WTC11 (cell line): ENCODE results near the gene MS4A13. TPM values are rescaled to one million over a fixed set of nuclear protein-coding genes. Genes with fewer than 3 reads are reported as not detected.

Experiments used
- ATAC-seq: fragments of 200-7000 bp; cut with Tn5 transposase; 2 replicates; pipeline ENCODE4 v1.10.0; 2021; ENCODE audit warnings: mild to moderate bottlenecking, moderate library complexity
- CTCF ChIA-PET: fragments of 300-600 bp; sonication (Branson Sonifier 250); formaldehyde crosslinking; loops from one replicate; lab custom pipeline; 2021; ENCODE audit warnings: antibody characterized with exemption; lab: Charles Lee
- POLR2A ChIA-PET: fragments of 350-600 bp; sonication (Branson Sonifier 250); formaldehyde crosslinking; loops from one replicate; lab custom pipeline; 2021; ENCODE audit warnings: antibody characterized with exemption; lab: Charles Lee
- DNase-seq: peaks from one replicate; pipeline ENCODE4 v3.0.0; 2021; ENCODE audit warnings: low spot score
- H3K27ac Mint-ChIP-seq: 2 replicates; pipeline ENCODE4 v1.8.0; 2021; ENCODE audit warnings: mixed read lengths
- H3K27me3 Mint-ChIP-seq: 2 replicates; pipeline ENCODE4 v1.8.0; 2021; ENCODE audit warnings: low read depth, mild to moderate bottlenecking, moderate library complexity, mixed read lengths
- H3K36me3 Mint-ChIP-seq: 2 replicates; pipeline ENCODE4 v1.8.0; 2021; ENCODE audit warnings: mixed read lengths
- H3K4me1 Mint-ChIP-seq: 2 replicates; pipeline ENCODE4 v1.8.0; 2022; ENCODE audit warnings: mixed read lengths
- H3K4me3 Mint-ChIP-seq: 2 replicates; pipeline ENCODE4 v1.8.0; 2021; ENCODE audit warnings: mild to moderate bottlenecking, moderate library complexity, mixed read lengths
- H3K9me3 Mint-ChIP-seq: 2 replicates; pipeline ENCODE4 v1.8.0; 2021; ENCODE audit warnings: mixed read lengths
- CREB1 ChIP-seq: sonication (generic); formaldehyde crosslinking; IDR thresholded peaks from 2 replicates; pipeline ENCODE4 v1.8.0; 2023; ENCODE audit warnings: mild to moderate bottlenecking, missing genetic modification reagents
- FOXP1 ChIP-seq: sonication (generic); formaldehyde crosslinking; IDR thresholded peaks from 2 replicates; pipeline ENCODE4 v1.8.0; 2022; ENCODE audit warnings: missing genetic modification reagents, mild to moderate bottlenecking, moderate library complexity, borderline replicate concordance
- GTF2I ChIP-seq: fragments of 250-450 bp; sonication (Bioruptor Pico); conservative IDR thresholded peaks from 2 replicates; pipeline ENCODE4 v1.4.0; 2021; ENCODE audit warnings: mild to moderate bottlenecking
- IRF2 ChIP-seq: sonication (generic); formaldehyde crosslinking; IDR thresholded peaks from 2 replicates; pipeline ENCODE4 v1.8.0; 2022; ENCODE audit warnings: low read depth, missing genetic modification reagents, borderline replicate concordance
- JUN ChIP-seq: sonication (generic); formaldehyde crosslinking; IDR thresholded peaks from 2 replicates; pipeline ENCODE4 v1.8.0; 2023; ENCODE audit warnings: mild to moderate bottlenecking, missing genetic modification reagents
- MXD4 ChIP-seq: fragments of 250-450 bp; sonication (Bioruptor Pico); IDR thresholded peaks from 2 replicates; pipeline ENCODE4 v1.8.0; 2021; ENCODE audit warnings: mild to moderate bottlenecking, moderate library complexity, borderline replicate concordance
- MYBL2 ChIP-seq: sonication (generic); formaldehyde crosslinking; IDR thresholded peaks from 2 replicates; pipeline ENCODE4 v1.8.1; 2023; ENCODE audit warnings: mild to moderate bottlenecking, moderate library complexity, missing genetic modification reagents
- NFYB ChIP-seq: sonication (generic); formaldehyde crosslinking; conservative IDR thresholded peaks from 2 replicates; pipeline ENCODE4 v1.8.0; 2022; ENCODE audit warnings: low read depth, missing genetic modification reagents
- PRRX2 ChIP-seq: fragments of 250-450 bp; sonication (Bioruptor Pico); IDR thresholded peaks from 2 replicates; pipeline ENCODE4 v1.8.0; 2021; ENCODE audit warnings: mild to moderate bottlenecking
- TEAD4 ChIP-seq: sonication (generic); formaldehyde crosslinking; IDR thresholded peaks from 2 replicates; pipeline ENCODE4 v1.8.0; 2022; ENCODE audit warnings: mild to moderate bottlenecking, missing genetic modification reagents
- USF1 ChIP-seq: sonication (generic); formaldehyde crosslinking; IDR thresholded peaks from 2 replicates; pipeline ENCODE4 v1.8.0; 2022; ENCODE audit warnings: mild to moderate bottlenecking, missing genetic modification reagents
- ZNF138 ChIP-seq: sonication (generic); formaldehyde crosslinking; conservative IDR thresholded peaks from 2 replicates; pipeline ENCODE4 v1.8.1; 2022; ENCODE audit warnings: mild to moderate bottlenecking, moderate library complexity, missing genetic modification reagents
- ZNF263 ChIP-seq: sonication (generic); formaldehyde crosslinking; IDR thresholded peaks from 2 replicates; pipeline ENCODE4 v1.8.1; 2022; ENCODE audit warnings: low read depth, mild to moderate bottlenecking, moderate library complexity, missing genetic modification reagents
- ZNF416 ChIP-seq: fragments of 250-450 bp; sonication (Bioruptor Pico); IDR thresholded peaks from 2 replicates; pipeline ENCODE4 v1.9.0; 2021; ENCODE audit warnings: mild to moderate bottlenecking, inconsistent platforms
- ZNF423 ChIP-seq: fragments of 250-450 bp; sonication (Bioruptor Pico); IDR thresholded peaks from 2 replicates; pipeline ENCODE4 v2.1.2; 2022; ENCODE audit warnings: mild to moderate bottlenecking, moderate library complexity
- total RNA-seq: library from RNA; stranded (reverse); gene quantifications from 3 replicates; pipeline ENCODE4 v1.2.3, GENCODE V29; 2021
- TF ChIP-seq, protein P1 (sequence below): sonication (generic); formaldehyde crosslinking; IDR thresholded peaks from 2 replicates; pipeline ENCODE4 v1.8.0; 2023; ENCODE audit warnings: mild to moderate bottlenecking, missing genetic modification reagents
- TF ChIP-seq, protein P2 (sequence below): sonication (generic); formaldehyde crosslinking; IDR thresholded peaks from 2 replicates; pipeline ENCODE4 v1.8.0; 2023; ENCODE audit warnings: missing genetic modification reagents
- TF ChIP-seq, protein P3 (sequence below): fragments of 250-450 bp; sonication (Bioruptor Pico); IDR thresholded peaks from 2 replicates; pipeline ENCODE4 v1.9.0; 2021; ENCODE audit warnings: mild to moderate bottlenecking

MS4A13 gene
- total RNA-seq, 1 experiment from 2014 or later = not detected

DNA sequence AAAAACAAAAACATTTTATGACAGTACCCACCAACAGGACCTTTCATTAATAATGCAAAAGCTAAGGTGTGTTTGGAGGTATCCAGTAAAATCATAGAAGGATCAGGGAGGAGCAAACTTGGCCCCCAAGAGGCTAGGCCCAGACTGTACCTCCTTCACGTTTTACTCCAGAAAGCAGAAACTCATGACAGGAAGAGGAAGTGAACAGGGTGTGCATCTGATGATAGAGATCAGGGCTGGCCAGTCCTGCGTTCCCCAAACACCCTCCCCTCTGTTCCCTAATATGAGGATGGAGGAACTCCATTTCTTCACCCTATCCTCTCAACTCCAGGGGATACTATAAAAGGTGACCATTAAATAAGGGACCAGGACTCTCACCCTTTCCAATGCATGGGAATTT is 32.8 kb upstream of the MS4A13 start (continued):
- TF ChIP-seq TEAD4 (CRISPR knock-in tag) (no peak), MYBL2 (CRISPR knock-in tag) (no peak), ZNF423 (CRISPR knock-in tag) (no peak), IRF2 (no peak), JUN (CRISPR knock-in tag) (no peak), ZNF416 (CRISPR knock-in tag) (no peak), FOXP1 (CRISPR knock-in tag) (no peak), CREB1 (CRISPR knock-in tag) (no peak)
- TF ChIP-seq, protein P1, sequence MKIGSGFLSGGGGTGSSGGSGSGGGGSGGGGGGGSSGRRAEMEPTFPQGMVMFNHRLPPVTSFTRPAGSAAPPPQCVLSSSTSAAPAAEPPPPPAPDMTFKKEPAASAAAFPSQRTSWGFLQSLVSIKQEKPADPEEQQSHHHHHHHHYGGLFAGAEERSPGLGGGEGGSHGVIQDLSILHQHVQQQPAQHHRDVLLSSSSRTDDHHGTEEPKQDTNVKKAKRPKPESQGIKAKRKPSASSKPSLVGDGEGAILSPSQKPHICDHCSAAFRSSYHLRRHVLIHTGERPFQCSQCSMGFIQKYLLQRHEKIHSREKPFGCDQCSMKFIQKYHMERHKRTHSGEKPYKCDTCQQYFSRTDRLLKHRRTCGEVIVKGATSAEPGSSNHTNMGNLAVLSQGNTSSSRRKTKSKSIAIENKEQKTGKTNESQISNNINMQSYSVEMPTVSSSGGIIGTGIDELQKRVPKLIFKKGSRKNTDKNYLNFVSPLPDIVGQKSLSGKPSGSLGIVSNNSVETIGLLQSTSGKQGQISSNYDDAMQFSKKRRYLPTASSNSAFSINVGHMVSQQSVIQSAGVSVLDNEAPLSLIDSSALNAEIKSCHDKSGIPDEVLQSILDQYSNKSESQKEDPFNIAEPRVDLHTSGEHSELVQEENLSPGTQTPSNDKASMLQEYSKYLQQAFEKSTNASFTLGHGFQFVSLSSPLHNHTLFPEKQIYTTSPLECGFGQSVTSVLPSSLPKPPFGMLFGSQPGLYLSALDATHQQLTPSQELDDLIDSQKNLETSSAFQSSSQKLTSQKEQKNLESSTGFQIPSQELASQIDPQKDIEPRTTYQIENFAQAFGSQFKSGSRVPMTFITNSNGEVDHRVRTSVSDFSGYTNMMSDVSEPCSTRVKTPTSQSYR (CRISPR knock-in tag) = no peak
- TF ChIP-seq, protein P2, sequence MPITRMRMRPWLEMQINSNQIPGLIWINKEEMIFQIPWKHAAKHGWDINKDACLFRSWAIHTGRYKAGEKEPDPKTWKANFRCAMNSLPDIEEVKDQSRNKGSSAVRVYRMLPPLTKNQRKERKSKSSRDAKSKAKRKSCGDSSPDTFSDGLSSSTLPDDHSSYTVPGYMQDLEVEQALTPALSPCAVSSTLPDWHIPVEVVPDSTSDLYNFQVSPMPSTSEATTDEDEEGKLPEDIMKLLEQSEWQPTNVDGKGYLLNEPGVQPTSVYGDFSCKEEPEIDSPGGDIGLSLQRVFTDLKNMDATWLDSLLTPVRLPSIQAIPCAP (CRISPR knock-in tag) = no peak

GRCh38 chr11:60485987-60486386 is 29.2 kb upstream of the MS4A13 start:
- DNase-seq = peak; percentile 57
- Mint-ChIP-seq H3K4me3 (no peak overlapping the region), H3K27me3 (no peaks in the 10 kb centered on the region), H3K9me3 (no peaks in the 10 kb centered on the region), H3K4me1 (0 out of 2 replicates have a peak, but pooled peaks cover 3% of the 10 kb centered on the region), H3K27ac (0 out of 2 replicates have a peak overlapping the region, but pooled peaks have one; percentile 22), H3K36me3 (no peaks in the 10 kb centered on the region; the same call in 1 of the 2 replicates)
- CTCF ChIA-PET = interaction anchor here (2.7 kb wide), 1 partner anchor 123 kb away, joined by 15 read pairs; no protein-coding TSS in a partner anchor
- TF ChIP-seq ZNF138 (CRISPR knock-in tag) (no peak), IRF2 (no peak), GTF2I (CRISPR knock-in tag) (no peak), USF1 (CRISPR knock-in tag) (no peak), NFYB (no peak), PRRX2 (CRISPR knock-in tag) (no peak)
- TF ChIP-seq, protein P3, sequence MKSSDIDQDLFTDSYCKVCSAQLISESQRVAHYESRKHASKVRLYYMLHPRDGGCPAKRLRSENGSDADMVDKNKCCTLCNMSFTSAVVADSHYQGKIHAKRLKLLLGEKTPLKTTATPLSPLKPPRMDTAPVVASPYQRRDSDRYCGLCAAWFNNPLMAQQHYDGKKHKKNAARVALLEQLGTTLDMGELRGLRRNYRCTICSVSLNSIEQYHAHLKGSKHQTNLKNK (CRISPR knock-in tag) = no peak
- ATAC-seq = peak; percentile 99
- POLR2A ChIA-PET = no interaction called here

DNA sequence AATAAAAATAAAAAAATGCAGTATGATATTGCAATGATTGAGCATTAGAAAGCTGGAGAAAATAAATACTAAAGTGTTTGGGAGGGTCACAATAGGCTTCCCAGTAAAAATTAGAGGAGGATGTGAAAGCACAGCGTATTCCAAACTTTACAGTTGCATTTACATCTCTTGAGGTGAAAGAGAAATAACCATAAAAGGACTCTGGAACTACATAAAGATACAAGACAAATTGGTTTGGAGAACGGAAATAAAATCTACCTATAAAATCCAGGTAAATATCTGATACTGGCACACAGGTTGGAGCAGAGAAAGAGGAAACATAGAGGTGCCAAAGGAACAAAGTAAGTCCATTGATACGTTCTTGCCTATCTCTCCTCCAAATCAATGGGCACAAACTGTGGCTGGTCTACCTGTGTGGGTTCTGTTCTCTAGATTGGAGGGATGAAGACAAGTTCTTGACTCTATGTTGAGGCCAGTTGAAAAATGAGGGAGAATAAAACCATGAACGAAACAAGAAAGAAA is 22.6 kb upstream of the MS4A13 start, which contains the start of gene MS4A12:
MS4A12 (plus strand) TSS at position 291 of the 522 bp plus-strand sequence. CDS start 4,541 bp downstream, outside the sequence.
- DNase-seq (no peak), ATAC-seq (no peak)
- POLR2A ChIA-PET = interaction anchor here (0.7 kb wide), 1 partner anchor 224 kb away, joined by 3 read pairs; no protein-coding TSS in a partner anchor
- Mint-ChIP-seq H3K27ac (no peak within 1 kb of the TSS), H3K4me1 (peaks cover 18% of the 10 kb centered on the region), H3K9me3 (peaks cover 6% of the 10 kb centered on the region), H3K27me3 (no peaks in the 10 kb centered on the region), H3K36me3 (peaks cover 4% of the 10 kb centered on the region), H3K4me3 (no peak within 1 kb of the TSS)
- CTCF ChIA-PET = no interaction called here
- TF ChIP-seq ZNF263 (CRISPR knock-in tag) (no peak), MXD4 (no peak)
